NCI-H1436 (cell line): ENCODE measurements around the gene CAMK4.
"Not testable (repeated sequence)": the region's sequence is repeated elsewhere in the genome, so short reads cannot be mapped to it uniquely, and the experiment has no call there.

Experiments
- DNase-seq: peaks from one replicate; lab custom pipeline; 2025; lab: John Stamatoyannopoulos, UW

CAMK4 gene

DNA sequence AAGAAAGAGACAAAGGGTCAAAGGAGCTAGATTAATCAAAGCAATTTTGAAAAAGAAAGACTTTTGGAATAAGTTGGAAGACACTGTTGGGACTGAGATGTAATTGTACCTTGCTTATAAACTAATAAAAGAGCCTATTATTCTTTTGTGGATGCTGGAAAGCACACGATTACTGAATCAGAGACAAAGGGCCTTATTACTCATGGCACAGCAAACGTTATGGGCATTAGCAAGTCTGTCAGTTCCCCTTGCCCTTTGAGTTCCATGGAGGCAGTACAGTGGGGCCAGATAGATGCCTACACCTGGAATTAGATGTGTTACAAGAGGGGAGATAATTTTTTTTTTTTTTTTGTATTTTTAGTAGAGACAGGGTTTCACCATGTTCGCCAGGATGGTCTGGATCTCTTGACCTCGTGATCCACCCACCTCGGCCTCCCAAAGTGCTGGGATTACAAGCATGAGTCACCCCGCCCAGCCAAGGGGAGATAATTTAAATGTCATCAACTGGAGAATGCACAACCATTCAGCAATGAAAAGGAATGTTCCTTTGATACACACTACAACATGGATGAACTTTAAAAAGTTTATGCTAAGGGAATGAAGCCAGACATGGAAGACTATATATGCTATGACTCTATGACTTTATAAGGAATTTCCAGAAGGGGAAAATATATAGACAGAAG is 159.2 kb downstream of the CAMK4 start:
- DNase-seq = no peak

DNA sequence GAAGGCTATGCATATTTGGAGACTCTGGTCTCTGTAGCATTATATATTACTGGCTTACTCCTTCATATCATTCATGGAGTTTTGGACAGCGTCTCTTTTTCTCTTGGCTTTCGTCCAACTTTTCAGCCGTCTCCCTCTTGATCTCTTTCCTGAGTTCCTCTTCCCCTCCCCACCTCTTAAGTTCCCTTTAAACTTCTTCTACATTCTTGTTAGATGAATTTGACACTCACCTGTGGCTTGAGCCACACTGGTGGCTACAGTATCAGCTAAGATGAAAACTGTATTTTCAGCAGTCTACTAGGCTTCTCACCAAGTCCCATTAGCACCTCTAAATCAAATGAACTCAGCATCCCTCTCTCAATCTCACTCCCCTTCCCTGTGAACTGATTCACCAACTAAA is 160.0 kb downstream of the CAMK4 start:
- no peak for DNase-seq

DNA sequence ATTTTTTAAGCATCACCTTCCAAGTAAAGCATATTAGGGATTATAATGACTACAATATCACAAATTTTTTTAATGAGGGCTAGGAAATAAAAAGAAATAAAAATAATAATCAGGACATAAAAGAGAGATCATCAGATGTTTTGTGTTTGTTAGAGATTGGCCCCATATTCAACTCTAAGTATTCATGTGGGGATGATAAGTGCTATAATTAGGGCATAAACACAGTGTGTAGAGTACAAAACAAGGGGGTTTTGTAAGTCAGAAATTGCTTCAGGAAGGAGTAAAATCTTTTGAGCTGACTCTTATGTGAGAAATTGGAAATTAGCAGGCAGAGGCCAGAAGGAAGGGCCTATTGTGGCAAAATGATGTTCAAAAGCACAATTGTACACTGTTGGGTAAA is 160.9 kb downstream of the CAMK4 start:
- DNase-seq = peak; percentile 75

DNA sequence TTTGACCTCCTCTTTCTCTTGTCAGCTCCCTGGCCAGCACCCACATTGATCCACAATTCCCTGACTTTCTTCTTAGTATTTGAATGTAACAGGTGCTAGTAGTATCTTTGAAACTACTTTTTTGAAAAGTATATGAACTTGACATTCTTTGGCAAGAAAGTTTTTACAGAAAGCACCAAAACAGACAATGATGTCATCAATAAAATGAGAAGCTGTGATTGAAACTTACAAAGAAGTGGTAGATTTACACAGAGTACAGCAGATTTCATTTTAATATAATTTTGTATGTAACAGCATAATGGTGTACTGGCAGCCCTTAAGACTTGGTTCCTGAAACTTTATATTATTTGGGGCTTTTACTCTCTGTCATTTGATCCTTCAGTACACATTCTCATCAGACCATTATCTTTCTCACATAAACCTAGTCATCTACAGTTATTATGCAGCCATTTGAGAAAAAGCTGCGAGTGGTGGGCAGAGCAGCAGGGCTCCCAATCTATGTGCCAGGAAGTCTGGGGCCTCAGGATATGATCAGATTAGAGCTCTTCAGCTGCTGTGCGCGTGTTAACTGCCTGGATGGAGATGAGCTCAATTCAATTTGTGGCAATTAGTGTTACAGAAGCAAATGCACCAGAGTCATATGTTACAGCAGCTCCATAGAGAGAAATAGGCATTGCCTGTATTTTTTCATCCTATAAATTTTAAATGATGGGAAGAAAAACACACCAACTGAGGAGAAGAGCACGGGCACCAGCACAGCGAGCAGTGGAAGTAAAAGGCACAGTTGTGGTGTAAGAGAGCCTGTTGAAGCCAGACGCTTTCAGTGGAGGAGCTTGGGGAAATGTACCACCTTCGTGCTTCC is 162.0 kb downstream of the CAMK4 start:
- peak; percentile 83 for DNase-seq

DNA sequence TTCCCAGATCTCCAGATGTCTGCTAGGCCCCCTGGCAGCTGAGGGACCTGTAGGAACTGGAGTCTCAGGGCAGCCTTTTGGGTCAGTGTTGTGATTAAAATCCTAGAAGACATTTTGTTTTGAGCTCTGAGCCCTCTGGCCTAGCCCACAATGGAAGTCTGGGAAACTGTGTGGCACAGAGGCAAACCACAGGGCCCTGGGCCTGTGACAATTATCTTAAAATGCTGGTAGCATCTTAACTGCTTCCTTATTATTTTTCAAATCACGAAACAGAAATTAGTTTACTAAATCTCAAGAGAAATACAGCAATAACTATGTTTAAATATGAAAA is 162.6 kb downstream of the CAMK4 start:
- no peak for DNase-seq

DNA sequence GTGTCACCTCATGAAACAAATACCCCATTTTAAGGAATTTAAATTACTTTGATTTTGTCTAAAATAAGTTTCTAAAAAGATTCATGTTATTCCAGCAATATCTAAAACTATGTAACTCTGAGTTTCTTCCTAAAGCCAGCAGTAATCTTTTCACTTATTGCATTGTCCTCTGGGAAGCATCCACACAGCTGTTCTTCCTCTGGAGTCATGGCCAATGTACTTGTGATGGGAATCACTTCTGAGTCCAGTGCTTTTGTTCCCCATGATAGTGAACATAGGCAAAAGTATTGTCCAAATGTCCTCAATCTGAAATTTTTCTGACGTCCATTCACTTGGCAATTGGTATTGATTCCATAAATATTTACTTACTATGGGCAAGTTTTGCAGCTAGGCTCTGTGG is 163.2 kb downstream of the CAMK4 start:
- no peak for DNase-seq

DNA sequence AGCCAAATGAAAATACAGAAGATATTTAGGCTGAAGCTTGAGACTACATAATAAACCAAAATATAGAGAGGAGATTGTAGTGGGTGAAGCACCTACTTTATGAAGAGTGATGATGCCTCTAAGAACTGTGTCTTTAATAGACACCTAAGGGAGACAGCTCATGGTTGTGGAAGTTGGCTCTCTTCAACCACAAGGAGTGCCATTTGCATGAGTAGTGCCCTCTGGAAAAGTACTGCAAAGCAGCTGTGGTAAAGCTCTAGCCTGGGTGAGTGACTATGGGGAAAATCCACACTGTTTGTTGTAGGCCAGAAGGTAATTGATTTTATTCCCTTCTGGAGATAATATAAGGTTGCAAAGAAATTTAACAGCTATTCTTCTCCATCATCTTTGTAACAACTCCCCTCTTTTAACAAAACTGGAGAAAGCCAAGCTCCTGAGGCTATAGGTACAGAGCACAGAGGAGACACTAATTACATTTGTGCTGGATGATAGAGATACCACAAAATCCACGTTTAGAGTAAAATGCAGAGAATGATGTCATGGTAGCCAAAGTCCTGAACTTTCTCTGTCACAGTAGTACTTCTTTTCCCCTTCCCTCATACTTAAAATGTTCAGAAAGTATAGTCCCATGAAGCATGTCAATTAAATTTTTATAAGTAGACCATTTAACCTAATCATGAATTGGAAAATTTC is 165.4 kb downstream of the CAMK4 start:
- DNase-seq = no peak

DNA sequence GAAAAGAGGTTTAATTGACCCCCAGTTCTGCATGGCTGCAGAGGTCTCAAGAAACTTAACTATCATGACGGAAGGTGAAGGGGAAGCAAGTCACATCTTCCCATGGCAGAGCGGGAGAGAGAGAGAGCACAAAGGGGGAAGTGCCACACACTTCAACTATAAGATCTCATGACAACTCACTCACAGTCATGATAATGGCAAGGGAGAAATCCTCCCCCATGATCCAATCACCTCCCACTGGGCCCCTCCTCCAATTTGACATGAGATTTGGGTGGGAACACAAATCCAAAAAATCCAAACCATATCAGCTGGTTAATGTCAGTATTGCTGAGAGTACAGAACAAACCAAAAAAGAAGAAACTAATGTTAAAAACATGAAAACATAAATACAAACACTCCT is 168.0 kb downstream of the CAMK4 start:
- no peak for DNase-seq

DNA sequence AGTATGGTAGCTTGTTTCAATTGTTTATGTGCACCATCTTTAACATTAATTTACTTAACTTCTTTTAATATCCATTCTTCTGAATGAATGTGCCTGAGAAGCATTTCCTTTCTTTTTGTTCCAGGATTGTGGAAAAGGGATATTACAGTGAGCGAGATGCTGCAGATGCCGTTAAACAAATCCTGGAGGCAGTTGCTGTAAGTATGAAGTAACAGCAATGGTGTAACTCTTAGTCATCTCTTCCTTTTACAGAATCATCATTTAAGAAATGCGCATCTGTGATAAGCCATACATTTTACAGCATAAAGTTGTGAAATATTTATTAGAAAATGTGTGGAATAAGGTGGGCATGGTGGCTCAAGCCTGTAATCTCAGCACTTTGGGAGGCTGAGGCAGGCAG is 170.4 kb downstream of the CAMK4 start:
- DNase-seq = no peak

DNA sequence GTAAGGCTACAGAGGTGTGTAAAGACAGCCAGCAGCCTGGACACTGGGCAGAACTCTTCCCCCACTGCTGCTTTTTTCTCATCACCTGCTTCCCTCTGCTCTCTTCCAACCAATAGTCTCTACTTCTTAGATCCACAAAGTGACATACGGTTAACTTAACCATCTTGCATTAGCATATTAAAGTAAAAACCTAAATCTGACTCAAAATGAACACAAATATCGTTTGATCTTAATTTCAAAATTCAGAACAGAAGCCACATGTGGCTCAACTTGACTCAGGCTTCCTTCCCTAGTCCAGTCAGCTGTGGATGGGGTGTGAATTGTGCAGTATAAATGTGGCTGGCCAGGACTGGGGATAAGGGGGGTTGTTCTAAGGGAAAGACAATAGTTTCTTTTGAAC is 173.8 kb downstream of the CAMK4 start:
- DNase-seq = no peak

DNA sequence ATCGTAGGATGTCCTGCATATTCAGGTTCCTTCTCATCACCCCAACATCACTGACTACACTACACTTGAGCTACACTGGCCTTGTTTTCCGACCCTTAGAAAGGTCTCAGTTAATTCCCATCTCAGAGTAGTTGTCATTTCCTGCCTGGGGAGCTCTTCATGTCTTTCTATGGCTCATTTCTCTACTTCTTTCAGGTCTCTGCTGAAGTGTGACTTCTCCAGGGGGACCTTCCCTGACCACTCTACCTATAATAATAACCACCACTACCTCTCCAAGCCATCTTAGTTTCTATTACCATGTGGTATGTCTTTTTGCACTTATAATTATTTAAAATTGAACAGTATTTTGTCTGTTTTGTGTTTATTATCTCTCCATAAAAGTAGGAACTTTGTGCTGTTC is 174.9 kb downstream of the CAMK4 start:
- DNase-seq = no peak

DNA sequence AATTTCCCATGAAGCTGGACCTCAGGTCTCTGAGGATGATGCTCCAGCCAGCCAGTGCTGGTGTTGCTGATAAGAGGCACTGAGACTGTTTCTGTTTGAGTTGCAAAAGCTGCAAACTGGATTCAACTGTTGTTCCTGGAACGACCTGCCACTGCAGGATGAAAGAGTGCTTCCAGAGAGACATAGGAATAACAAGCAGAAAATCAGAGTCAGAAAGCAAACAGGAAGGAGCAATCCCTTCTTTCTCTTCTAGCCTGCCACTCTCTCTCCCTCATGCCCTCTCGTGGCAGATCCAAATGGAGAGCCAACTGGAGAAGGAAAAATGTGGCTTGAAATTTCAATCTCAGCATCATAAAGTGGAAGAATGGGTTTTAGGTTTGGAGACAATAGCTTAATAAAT is 177.7 kb downstream of the CAMK4 start:
- DNase-seq = no peak

DNA sequence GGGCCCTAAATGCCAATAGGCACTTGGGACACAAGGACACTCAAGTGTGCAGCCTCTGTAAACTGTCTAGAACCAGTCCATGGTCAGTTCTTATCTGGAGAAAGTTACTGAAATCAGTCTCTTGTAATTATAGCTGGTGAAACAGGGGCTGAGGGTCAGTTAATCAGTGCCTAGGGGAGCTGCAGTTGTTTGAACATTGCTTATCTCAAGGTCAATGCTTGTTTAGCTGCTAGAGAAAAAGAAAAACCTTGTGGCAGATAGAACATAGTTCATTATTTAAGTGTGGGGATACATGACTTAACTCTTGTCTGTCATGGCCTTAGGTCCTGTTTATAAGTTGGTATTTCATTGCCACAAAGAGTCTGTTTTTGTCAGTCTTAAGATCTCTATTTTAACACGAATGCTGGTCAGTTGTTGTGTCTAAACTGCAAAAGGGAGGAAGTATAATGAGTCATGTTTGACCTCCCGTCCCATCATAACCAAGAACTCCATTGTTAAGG is 180.1 kb downstream of the CAMK4 start:
- no peak for DNase-seq

DNA sequence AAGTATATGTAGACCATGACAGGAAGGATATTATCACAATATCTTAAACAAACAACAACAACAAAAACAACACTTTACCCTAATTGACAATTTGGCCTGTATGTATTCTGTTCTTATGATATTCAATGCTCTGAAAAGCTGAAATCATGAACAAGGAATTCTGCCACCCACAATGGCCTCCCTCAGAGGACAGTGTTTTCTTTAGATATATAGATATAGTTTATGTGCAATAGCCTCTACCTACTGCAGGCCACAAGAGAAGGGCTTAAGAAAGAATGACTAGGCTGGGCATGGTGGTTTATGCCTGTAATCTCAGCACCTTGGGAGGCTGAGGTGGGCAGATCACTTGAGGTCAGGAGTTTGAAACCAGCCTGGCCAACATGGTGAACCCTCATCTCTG is 183.4 kb downstream of the CAMK4 start:
- no peak for DNase-seq

DNA sequence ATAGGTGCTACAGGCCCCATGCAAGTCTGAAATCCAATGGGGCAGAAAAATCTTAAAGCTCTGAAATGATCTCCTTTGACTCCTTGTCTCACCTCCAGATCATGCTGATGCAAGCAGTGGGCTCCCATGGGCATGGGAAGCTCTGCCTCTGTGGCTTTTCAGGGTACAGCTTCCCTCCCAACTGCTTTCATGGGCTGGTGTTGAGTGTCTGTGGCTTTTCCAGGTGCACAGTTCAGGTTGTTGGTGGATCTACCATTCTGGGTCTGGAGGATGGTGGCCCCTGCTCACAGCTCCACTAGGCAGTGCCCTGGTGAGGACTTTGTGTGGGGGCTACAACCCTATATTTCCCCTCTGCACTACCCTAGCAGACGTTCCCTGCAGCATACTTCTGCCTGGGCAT is 184.6 kb downstream of the CAMK4 start:
- no peak for DNase-seq

DNA sequence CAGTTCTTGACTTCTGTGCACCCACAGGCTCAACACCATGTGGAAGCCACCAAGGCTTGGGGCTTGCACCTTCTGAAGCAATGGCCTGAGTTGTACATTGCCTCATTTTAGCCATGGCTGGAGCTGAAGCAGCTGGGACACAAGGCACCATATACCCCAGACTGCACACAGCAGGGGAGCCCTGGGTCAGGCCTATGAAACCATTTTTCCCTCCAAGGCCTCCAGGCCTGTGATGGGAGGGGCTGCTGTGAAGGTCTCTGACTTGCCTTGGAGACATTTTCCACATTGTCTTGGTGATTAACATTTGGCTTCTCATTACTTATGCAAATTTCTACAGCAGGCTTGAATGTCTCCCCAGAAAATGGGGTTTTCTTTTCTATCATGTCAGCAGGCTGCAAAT is 185.1 kb downstream of the CAMK4 start:
- not testable (repeated sequence) for DNase-seq

DNA sequence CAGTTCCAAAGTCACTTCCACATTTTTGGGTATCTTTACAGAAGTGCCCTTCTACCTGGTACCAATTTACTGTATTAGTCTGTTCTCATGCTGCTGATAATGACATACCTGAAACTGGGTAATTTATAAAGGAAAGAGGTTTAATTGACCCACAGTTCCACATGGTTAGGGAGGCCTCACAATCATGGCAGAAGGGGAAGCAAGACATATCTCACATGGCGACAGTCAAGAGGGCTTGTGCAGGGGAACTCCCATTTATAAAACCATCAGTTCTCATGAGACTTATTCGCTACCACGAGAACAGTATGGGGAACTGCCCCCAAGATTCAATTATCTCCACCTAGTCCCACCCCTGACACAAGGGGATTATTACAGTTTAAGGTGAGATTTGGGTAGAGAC is 185.9 kb downstream of the CAMK4 start:
- DNase-seq = not testable (repeated sequence)

DNA sequence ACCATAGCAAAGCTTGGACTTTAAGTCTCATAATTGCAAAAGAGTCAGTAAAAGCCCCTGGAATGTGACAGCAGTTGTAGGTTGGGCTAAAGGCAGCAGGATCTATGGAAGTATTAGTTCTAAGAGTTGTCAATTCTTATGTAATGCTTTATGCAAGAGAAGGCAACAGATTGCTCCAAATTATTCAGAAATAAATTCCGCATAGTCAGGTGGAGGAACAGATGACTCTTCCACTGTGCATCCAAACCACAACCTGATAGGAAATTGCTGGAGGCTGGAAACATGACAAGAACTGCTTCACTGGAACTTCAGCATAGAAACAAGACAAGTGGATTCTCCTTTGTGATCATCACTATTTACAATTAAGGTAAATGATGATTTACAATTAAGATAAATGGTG is 187.1 kb downstream of the CAMK4 start:
- DNase-seq = no peak

DNA sequence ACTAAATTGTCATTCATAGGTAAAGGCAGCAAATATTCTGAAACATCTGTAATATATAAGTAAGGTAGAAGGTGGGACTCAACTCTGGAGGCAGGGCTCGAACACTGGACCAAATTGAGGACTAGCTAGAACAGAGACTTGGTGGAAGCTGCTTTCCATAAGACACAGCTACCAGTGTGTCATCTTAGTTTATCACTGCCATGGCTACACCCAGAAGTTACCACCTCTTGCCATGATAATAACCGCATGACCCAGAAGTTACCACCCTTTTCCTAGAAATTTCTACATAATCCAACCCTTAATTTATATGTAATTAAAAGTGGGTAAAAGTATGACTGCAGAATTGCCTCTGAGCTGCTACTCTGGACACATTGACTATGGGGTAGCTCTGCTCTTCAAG is 188.4 kb downstream of the CAMK4 start:
- DNase-seq = no peak

DNA sequence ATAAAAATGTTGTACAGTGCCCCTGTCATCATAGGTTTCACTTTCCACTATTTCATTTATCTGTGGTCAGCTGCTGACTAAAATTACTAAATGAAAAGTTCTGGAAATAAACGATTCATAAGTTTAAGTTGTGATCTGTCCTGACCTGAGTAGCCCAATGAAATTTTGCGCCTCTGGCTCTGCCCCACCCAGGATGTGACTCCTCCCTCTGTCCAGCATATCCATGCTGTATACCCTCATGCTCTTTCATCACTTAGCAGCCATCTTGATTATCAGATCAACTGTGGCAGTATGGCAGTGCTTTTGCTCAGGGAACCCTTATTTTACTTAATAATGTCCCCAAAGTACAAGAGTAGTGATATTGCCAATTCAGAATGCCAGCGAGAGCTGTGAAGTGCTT is 190.9 kb downstream of the CAMK4 start:
- no peak for DNase-seq

DNA sequence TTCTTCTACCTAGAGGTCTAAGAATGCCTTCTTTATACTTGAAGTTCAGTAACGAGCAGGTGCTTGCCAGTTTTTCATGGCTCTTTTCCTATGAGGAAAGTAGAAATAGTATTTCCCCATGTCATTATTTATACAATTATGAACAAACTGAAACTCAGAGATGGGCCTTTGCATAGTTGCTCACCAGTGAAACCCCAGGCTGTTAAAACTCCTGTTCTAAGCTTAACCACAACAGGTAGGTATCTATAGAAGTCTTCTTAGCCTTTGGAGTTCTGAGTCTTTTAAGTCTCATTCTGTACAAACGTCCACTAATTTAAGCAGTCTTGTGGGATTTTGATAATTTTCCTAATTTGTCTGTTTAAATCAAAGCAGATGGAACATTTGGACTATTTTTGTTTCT is 198.1 kb downstream of the CAMK4 start:
- no peak for DNase-seq

DNA sequence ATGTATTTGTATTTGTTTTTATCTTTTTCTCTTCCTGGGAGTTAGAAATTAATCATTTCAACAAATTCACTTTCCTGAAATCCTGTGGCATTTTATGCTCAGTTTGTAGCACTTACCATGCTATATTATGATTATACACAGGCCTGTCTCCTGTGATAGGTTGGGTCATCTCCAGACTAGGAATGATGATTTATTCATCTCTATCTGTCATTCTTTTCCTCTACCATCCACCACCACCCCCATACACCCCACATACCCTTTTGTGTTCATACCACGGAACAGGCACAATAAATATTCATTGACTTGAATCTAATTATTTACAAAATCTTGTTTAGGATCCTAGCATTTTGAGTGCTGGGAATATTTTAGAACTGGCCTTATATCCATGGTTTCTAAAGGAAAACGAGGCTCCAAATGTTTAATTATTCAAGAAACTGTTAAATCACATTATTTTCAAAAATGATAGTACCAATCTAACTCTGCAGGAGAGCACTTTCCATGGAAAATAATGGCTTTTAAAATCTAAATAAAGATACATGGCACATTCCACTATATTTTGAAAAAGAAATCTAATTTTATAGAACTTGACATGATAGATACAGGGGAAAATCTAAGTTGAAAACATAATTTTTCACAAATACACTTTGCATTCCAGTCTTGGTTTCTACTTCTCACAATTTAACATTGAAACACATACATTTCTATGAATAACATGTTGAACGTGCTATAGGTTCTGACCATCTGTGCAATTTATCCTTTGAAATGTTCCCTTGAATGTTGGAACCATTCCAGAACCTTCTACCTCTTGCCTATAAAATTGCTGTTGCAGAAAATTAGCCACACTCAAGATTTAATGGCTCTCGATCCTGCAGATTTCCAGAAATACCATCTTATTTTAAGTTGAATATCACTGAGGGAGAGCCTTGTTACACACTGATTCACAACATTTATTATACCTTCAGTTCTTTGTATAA is 198.8 kb downstream of the CAMK4 start:
- DNase-seq = no peak
